22Rv1 (cell line): Measurements from ENCODE around the gene GNAT2.

ENCODE experiments used
- ZFX ChIP-seq: fragments of 450-650 bp; IDR thresholded peaks from 2 replicates; pipeline ENCODE4 v1.6.1; 2017; ENCODE audit warnings: antibody characterized with exemption, borderline replicate concordance
- TF ChIP-seq, protein P1 (sequence below): fragments of 450-650 bp; IDR thresholded peaks from 2 replicates; pipeline ENCODE4 v1.5.1; 2017; ENCODE audit warnings: mild to moderate bottlenecking

DNA sequence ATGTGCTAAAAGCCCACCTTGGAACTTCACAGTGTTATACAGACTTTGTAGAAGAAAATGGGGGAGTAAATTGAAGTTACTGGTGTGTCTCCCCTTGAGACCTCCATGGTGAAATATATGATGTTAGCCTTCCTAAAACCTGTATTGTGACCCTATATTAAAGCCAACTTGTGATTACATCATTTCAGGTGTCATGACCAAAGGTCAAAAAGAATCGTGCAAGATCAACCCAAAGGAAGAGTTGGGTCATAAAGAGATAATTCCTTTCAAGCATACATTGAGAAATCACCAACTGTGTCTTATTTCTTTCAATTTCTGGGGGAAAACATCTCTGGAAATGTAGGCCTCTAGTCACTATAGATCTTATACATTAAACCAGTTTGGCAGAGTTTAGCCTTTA lies 34.6 kb downstream of the GNAT2 start:
- TF ChIP-seq, protein P1, sequence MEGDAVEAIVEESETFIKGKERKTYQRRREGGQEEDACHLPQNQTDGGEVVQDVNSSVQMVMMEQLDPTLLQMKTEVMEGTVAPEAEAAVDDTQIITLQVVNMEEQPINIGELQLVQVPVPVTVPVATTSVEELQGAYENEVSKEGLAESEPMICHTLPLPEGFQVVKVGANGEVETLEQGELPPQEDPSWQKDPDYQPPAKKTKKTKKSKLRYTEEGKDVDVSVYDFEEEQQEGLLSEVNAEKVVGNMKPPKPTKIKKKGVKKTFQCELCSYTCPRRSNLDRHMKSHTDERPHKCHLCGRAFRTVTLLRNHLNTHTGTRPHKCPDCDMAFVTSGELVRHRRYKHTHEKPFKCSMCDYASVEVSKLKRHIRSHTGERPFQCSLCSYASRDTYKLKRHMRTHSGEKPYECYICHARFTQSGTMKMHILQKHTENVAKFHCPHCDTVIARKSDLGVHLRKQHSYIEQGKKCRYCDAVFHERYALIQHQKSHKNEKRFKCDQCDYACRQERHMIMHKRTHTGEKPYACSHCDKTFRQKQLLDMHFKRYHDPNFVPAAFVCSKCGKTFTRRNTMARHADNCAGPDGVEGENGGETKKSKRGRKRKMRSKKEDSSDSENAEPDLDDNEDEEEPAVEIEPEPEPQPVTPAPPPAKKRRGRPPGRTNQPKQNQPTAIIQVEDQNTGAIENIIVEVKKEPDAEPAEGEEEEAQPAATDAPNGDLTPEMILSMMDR, result no peak
- TF ChIP-seq ZFX, result no peak
